A549 (cell line): ENCODE data around the gene RGMA.

Experiments used
- BHLHE40 ChIP-seq: IDR thresholded peaks from 2 replicates; pipeline ENCODE4 v1.6.1; 2012; ENCODE audit warnings: low read depth, low read length, inconsistent platforms
- POLR2A ChIP-seq: IDR thresholded peaks from 2 replicates; pipeline ENCODE4 v1.6.1; 2012; ENCODE audit warnings: mild to moderate bottlenecking, low read length
- RAD21 ChIP-seq, 2 experiments: fragments of >200 bp in 1 of 2; sonication (Bioruptor Twin) in 1 of 2; formaldehyde crosslinking in 1 of 2; IDR thresholded peaks in 1 of 2; conservative IDR thresholded peaks in 1 of 2; 2 replicates in 1 of 2; 3 replicates in 1 of 2; pipeline ENCODE4 v1.6.1; 2012 to 2018; ENCODE audit warnings: inconsistent platforms in 1 of 2
- TF ChIP-seq, protein P1 (sequence below): fragments of >200 bp; sonication (Bioruptor Twin); formaldehyde crosslinking; IDR thresholded peaks from 3 replicates; pipeline ENCODE4 v1.5.1; 2016

- TF ChIP-seq, protein P1, sequence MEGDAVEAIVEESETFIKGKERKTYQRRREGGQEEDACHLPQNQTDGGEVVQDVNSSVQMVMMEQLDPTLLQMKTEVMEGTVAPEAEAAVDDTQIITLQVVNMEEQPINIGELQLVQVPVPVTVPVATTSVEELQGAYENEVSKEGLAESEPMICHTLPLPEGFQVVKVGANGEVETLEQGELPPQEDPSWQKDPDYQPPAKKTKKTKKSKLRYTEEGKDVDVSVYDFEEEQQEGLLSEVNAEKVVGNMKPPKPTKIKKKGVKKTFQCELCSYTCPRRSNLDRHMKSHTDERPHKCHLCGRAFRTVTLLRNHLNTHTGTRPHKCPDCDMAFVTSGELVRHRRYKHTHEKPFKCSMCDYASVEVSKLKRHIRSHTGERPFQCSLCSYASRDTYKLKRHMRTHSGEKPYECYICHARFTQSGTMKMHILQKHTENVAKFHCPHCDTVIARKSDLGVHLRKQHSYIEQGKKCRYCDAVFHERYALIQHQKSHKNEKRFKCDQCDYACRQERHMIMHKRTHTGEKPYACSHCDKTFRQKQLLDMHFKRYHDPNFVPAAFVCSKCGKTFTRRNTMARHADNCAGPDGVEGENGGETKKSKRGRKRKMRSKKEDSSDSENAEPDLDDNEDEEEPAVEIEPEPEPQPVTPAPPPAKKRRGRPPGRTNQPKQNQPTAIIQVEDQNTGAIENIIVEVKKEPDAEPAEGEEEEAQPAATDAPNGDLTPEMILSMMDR: no peak
- TF ChIP-seq BHLHE40 (no peak), POLR2A (no peak), RAD21 (conservative IDR thresholded peaks at IDR 0.05 in 1 of 2, IDR thresholded peaks at IDR 0.05 in 1 of 2) (no peak)
These were observed 41.2 kb downstream of the RGMA start for GRCh38 chr15:93047621-93048425.
